GM12874 (cell line): Measurements from ENCODE around the gene CCDC175.

Experiments used
- TF ChIP-seq, protein P1 (sequence below): IDR thresholded peaks from 2 replicates; pipeline ENCODE4 v1.5.1; 2011; ENCODE audit warnings: low read depth, mild to moderate bottlenecking, control low read depth, low read length, moderate library complexity; ENCODE audit not compliant: insufficient read depth

Gene CCDC175

DNA sequence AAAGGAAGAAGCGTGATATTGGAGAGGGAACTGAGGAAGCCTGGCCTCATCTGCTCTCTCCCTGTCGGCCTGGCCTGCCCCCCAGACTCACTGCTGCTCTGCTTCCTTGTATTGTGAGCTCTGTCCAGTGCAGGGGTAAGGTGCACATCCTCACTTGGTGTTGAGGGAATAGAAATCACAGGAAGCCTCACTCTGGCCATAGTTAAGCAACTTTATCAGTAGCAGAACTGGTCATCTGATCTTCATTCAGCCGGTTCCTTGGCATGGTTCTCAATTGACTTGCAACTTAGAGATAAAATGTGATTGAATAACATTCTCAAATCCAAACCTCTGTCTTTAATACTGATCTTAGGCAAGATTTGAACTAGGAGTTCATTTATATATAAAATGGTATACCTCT lies 11.5 kb upstream of the CCDC175 start:
- TF ChIP-seq, protein P1, sequence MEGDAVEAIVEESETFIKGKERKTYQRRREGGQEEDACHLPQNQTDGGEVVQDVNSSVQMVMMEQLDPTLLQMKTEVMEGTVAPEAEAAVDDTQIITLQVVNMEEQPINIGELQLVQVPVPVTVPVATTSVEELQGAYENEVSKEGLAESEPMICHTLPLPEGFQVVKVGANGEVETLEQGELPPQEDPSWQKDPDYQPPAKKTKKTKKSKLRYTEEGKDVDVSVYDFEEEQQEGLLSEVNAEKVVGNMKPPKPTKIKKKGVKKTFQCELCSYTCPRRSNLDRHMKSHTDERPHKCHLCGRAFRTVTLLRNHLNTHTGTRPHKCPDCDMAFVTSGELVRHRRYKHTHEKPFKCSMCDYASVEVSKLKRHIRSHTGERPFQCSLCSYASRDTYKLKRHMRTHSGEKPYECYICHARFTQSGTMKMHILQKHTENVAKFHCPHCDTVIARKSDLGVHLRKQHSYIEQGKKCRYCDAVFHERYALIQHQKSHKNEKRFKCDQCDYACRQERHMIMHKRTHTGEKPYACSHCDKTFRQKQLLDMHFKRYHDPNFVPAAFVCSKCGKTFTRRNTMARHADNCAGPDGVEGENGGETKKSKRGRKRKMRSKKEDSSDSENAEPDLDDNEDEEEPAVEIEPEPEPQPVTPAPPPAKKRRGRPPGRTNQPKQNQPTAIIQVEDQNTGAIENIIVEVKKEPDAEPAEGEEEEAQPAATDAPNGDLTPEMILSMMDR, result no peak

DNA sequence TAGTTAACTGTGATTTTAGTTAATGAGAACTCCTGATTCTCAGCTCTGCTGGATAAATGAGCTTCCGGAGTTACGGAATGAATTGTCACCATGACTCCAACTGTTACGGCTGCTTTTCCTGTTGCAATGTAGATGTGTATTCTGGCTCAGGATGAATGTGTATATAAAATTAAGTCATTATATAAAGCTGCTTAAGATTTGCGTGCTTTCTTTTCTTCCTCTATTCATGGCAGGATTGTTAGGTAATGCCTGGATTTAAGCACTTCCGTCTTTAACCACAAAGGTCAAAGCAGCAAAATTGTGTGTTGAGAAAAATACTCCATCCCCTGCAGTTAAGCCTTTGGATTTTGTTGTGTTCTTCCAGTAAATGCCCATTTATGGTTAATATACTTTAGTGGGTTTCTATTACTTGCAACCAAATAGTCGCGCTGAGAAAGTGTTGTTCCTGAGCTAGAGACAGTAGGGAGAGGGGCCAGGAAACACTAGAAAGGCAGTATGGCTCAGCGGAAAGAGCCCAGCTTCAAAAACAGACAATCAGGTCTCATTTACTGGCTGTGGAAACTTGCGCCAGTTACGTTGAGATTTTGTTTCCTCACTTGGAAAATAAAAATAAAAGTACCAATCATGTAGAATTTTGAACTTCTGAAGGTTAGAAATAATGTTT lies 9.4 kb upstream of the CCDC175 start:
- TF ChIP-seq, protein P1, result no peak

DNA sequence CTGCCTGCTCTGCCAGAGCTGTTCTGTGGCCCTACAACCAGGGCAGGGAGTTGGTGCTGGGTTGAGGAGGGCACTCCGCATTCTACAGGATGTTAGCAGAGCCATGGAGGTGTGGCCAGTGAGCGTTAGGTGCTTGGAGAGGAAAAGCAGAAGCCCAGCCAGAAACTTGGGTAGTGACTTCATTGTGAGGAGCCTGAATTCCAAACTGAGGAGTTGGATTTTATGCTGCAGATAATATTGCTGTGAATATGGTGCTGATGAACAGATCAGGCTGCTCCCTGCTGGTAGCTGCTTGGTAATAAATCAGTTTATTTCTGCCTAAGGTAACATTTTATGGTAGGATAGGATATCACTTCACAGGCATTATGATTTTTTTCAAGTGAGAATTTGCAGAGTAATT lies 7.1 kb upstream of the CCDC175 start:
- TF ChIP-seq, protein P1, result no peak

DNA sequence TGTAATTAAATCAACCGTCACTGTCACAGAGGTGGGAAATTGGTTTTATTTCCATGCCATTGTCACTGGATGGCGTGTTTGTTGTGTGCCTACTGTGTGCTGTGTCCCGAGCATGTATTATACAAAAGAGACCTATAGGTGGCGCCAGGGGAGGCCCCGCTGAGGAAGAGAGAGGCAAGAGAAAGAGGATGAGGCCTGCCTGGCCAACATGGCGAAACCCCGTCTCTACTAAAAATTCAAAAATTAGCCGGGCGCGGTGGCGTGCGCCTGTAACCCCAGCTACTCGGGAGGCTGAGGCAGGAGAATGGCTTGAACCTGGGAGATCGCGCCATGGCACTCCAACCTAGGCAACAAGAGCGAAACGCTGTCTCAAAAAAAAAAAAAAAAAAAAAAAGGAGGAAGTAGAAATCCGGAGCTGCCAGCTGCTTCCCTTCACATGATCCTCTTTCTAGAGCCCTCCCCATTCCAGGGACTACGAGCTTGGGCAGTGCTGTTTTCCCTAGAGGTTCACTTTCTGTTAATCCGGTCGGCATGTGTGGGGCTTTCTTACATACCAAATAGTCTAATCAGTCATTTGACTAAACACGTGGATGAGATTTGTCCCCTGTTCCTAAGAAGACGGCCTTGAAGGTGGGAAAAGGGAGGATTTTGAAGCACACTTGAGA lies 6.4 kb upstream of the CCDC175 start:
- TF ChIP-seq, protein P1, result peak; percentile 27; the same call in 1 of the 2 replicates

DNA sequence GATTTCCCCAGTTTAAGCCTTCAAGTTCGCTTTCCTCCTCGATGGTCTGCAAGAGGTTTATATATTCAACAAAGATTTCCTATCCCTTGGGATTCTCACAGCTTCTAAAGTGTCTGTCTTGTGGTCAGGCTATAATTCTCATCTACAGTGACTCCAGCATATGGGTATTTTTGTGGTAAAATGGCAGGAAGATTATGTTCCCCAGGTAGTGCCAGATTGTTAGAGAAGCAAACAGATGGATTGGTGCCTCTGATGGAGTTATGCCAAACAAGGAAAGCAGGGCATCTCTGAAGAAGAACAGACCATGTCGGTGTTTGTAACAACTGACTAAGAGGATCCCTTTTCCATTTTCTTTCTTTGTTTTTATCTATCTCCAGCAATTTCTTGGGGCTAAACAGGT lies 5.5 kb upstream of the CCDC175 start:
- TF ChIP-seq, protein P1, result no peak

DNA sequence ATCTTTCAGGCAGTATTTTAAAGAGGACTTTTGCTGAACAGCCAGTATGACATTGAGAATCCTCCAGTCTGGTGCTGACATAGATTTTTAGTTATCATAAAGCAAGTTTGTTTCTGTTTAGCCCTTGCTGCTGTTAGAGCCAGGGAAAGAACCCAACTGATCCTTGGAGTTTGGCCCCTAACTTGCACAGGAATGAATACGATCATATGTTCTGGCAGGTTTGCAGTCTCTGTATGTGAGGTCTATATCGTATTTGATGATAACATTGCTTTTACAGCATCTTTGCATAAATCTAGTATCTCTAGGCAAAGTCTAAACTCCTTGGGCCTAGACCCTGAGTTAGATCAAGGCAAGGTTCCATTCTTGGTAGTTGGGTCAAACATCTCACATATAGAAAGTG lies 4.3 kb upstream of the CCDC175 start:
- TF ChIP-seq, protein P1, result no peak

DNA sequence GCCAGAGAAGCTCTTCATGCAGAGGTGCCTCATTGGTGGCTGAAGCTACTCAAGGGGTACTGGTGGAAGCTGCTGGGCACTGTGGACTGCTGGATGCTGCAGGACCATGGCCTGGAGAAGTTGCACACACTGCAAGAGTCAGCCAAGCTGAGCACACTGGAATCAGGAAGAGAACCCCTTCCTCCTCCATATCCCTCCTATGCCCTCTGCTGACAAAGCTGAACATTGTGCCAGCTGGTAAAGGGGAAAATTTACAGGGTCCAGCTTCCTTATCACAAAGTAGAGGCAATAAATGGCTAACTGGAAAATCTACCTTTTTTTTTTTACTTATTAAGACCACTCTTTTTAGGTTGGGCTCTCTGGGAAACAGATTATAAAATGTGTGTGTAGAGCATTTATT lies 6.5 kb downstream of the CCDC175 start:
- TF ChIP-seq, protein P1, result no peak
